SU-DHL-6 (cell line): ENCODE data around the gene EPHA8.

Experiments used
- CTCF ChIP-seq: fragments of 200-600 bp; sonication (generic); IDR thresholded peaks from one replicate; pipeline ENCODE4 v1.5.1; 2017; ENCODE audit warnings: antibody characterized with exemption, mild to moderate bottlenecking, low read length, moderate library complexity; ENCODE audit not compliant: insufficient read depth, poor library complexity, severe bottlenecking
- EZH2phosphoT487 ChIP-seq: fragments of 200-600 bp; sonication (generic), shearing (Covaris generic); conservative IDR thresholded peaks from 2 replicates; pipeline ENCODE4 v1.6.1; 2018; ENCODE audit warnings: mild to moderate bottlenecking, antibody characterized with exemption, low read length, moderate library complexity, mixed read lengths

GRCh38 chr1:22520871-22521270, 42.4 kb upstream of the EPHA8 start:
- no peak for TF ChIP-seq CTCF
- no peak for TF ChIP-seq EZH2phosphoT487
